Measurements from ENCODE around the gene HOXC6.

Gene HOXC6

DNA sequence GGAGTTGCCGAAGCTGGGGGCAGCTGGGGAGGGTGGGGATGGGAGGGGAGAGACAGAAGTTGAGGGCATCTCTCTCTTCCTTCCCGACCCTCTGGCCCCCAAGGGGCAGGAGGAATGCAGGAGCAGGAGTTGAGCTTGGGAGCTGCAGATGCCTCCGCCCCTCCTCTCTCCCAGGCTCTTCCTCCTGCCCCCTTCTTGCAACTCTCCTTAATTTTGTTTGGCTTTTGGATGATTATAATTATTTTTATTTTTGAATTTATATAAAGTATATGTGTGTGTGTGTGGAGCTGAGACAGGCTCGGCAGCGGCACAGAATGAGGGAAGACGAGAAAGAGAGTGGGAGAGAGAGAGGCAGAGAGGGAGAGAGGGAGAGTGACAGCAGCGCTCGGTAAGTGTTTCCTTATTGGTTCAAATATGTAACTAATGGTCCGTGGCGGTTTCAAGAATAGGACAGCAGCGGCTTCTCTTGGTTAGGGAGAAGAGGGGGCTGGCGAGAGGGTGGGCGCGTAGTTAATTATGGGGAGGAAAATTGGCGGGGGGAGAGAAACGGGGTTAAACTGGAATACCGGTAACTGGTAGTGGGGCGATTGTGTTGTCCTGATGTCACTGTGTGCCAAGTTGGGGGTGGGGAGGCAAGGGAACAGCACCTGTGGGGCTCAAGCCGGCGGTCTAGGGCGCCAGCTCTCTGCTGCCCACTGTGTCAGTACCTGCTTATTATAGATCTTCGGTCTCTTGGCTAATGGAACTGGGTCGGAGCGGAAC lies 11.0 kb upstream of the HOXC6 start:
- no peak overlapping the region for H3K27ac ChIP-seq (ENCODE audit: low read depth in 2 of 2, low read length in 2 of 2)
- H3K9me3 ChIP-seq (ENCODE audit: control insufficient read depth in 2 of 2, low read length in 2 of 2): no peaks in the 10 kb centered on the region
- H3K4me3 ChIP-seq (ENCODE audit: low read length in 2 of 2): peak overlapping the region; percentile 38 to 64
- H3K4me1 ChIP-seq (ENCODE audit: control insufficient read depth in 2 of 2, insufficient read depth in 2 of 2, low read length in 2 of 2): peaks cover 0 to 2% of the 10 kb centered on the region in 2 donors
- H3K9ac ChIP-seq (ENCODE audit: low read depth in 1 of 2, low read length in 2 of 2): peak overlapping the region; percentile 2 to 6
- no peaks in the 10 kb centered on the region for H3K36me3 ChIP-seq (ENCODE audit: control insufficient read depth in 2 of 2, insufficient read depth in 2 of 2, low read length in 2 of 2)
- peaks cover 75 to 85% of the 10 kb centered on the region in 2 donors for H3K27me3 ChIP-seq (ENCODE audit: control insufficient read depth in 2 of 2, insufficient read depth in 2 of 2, low read length in 2 of 2)

DNA sequence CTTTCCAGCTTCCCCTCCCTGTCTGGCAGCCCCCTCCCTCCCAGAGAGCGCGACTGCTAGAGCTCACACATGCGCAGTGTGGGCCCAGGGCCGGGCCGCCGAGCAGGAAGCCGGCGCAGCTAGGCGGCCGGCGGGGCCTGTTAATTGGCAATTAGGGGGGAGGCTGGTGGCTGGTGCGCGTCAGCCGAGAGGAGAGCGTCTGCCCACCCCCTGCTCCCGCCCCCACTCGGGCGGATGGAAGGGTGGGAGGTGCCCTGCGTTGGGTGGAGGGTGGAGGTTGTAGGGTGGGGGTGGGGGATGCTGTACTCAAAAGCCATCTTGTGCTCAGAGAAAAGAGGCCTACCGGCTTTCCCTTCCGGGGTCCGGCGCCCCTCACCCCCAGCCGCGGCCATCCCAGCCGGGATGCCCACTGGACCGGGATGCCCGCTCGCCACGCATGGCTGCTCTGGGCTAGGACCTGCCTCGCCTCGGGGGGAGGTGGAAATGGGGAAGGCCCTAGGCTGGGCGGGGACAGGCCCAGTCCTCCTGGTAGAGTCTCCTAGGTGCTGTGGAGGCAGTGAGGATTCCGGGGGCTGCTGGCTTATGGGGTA lies 10.3 kb upstream of the HOXC6 start:
- Histone ChIP-seq H3K9ac (ENCODE audit: low read depth in 1 of 2, low read length in 2 of 2) (peak overlapping the region; percentile 6 to 23), H3K27ac (ENCODE audit: low read depth in 2 of 2, low read length in 2 of 2) (no peak overlapping the region), H3K36me3 (ENCODE audit: control insufficient read depth in 2 of 2, insufficient read depth in 2 of 2, low read length in 2 of 2) (no peaks in the 10 kb centered on the region), H3K4me1 (ENCODE audit: control insufficient read depth in 2 of 2, insufficient read depth in 2 of 2, low read length in 2 of 2) (peaks cover 0 to 2% of the 10 kb centered on the region in 2 donors), H3K9me3 (ENCODE audit: control insufficient read depth in 2 of 2, low read length in 2 of 2) (no peaks in the 10 kb centered on the region), H3K27me3 (ENCODE audit: control insufficient read depth in 2 of 2, insufficient read depth in 2 of 2, low read length in 2 of 2) (peaks cover 74 to 83% of the 10 kb centered on the region in 2 donors), H3K4me3 (ENCODE audit: low read length in 2 of 2) (peak overlapping the region; percentile 38 to 64)

DNA sequence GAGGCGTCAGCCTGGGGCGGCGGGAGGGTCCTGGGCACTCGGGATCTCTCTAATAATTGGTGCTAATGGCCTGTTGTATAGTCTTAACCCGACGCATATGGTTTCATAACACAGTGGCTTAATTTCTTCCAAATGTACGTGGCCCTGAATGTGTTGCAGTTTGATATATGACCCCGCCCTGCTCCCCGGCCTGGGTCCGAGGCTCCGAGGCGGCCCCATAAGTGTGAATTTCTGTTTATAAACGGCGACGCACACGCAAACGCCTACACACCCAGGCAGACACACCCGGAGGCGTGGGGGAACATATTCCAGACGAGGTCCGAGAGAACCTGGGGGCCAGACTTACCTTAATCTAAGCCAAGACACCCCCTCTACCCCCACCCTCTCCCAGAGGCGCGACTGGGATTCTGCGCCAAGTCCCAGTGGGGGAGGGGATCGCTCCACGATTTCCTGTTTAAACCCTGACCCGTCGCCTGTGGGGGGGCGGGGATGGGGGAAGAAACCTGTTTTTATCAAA lies 9.7 kb upstream of the HOXC6 start:
- peak overlapping the region in 1 of 2 donors; percentile 23 for H3K9ac ChIP-seq (ENCODE audit: low read depth in 1 of 2, low read length in 2 of 2)
- H3K4me1 ChIP-seq (ENCODE audit: control insufficient read depth in 2 of 2, insufficient read depth in 2 of 2, low read length in 2 of 2): peaks cover 0 to 2% of the 10 kb centered on the region in 2 donors
- no peak overlapping the region for H3K27ac ChIP-seq (ENCODE audit: low read depth in 2 of 2, low read length in 2 of 2)
- H3K36me3 ChIP-seq (ENCODE audit: control insufficient read depth in 2 of 2, insufficient read depth in 2 of 2, low read length in 2 of 2): no peaks in the 10 kb centered on the region
- H3K9me3 ChIP-seq (ENCODE audit: control insufficient read depth in 2 of 2, low read length in 2 of 2): no peaks in the 10 kb centered on the region
- H3K4me3 ChIP-seq (ENCODE audit: low read length in 2 of 2): peak overlapping the region; percentile 21 to 26
- H3K27me3 ChIP-seq (ENCODE audit: control insufficient read depth in 2 of 2, insufficient read depth in 2 of 2, low read length in 2 of 2): peaks cover 74 to 83% of the 10 kb centered on the region in 2 donors

GRCh38 chr12:54019091-54019811 lies 9.0 kb upstream of the HOXC6 start:
- Histone ChIP-seq H3K9me3 (ENCODE audit: control insufficient read depth in 2 of 2, low read length in 2 of 2) (no peaks in the 10 kb centered on the region), H3K4me3 (ENCODE audit: low read length in 2 of 2) (no peak overlapping the region), H3K27me3 (ENCODE audit: control insufficient read depth in 2 of 2, insufficient read depth in 2 of 2, low read length in 2 of 2) (peaks cover 76 to 84% of the 10 kb centered on the region in 2 donors), H3K36me3 (ENCODE audit: control insufficient read depth in 2 of 2, insufficient read depth in 2 of 2, low read length in 2 of 2) (no peaks in the 10 kb centered on the region), H3K9ac (ENCODE audit: low read depth in 1 of 2, low read length in 2 of 2) (no peak overlapping the region), H3K27ac (ENCODE audit: low read depth in 2 of 2, low read length in 2 of 2) (no peak overlapping the region), H3K4me1 (ENCODE audit: control insufficient read depth in 2 of 2, insufficient read depth in 2 of 2, low read length in 2 of 2) (peaks cover 0 to 2% of the 10 kb centered on the region in 2 donors)

- H3K27ac ChIP-seq (ENCODE audit: low read depth in 2 of 2, low read length in 2 of 2): no peak overlapping the region
- H3K27me3 ChIP-seq (ENCODE audit: control insufficient read depth in 2 of 2, insufficient read depth in 2 of 2, low read length in 2 of 2): peaks cover 77 to 84% of the 10 kb centered on the region in 2 donors
These were observed 8.2 kb upstream of the HOXC6 start for GRCh38 chr12:54019924-54020590.

DNA sequence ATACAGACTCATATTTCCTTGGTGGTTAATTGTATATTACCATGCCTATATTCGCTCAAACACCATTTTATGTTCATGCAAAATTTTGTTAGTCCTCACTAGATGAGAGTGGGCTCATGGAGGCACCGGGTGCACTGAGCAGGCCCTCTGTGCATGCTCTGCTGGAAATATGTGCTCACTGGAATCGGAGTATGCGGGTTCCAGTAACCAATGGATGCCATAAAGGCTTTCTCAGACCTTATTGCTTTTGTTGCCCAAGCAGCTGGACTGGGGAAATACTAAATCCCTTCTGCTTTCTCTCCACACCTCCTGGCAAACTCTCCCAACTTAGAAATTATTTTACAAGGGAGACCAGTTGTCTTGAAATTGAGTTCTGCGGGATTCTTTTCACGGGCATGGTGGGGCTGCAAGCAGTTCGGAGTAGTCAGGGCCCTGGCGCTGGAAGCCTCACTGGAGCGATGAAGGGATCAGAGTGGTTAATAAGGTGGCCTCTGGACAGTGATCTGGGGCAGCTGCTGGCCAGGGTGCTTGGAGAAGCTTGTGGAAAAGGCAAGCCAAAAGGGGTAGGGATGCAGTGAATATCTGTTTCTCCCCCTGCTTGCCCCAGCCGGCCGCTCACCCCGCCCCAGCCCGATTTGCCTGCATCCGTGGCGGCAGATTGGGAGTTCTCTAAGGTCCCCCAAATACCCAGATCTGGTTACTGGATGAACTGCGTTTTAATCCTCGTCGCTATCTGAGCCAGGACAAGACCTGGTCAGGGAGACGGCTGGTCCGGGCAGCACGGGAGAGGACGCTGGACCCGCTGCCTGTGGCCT lies 7.4 kb upstream of the HOXC6 start:
- no peak overlapping the region for H3K27ac ChIP-seq (ENCODE audit: low read depth in 2 of 2, low read length in 2 of 2)
- H3K36me3 ChIP-seq (ENCODE audit: control insufficient read depth in 2 of 2, insufficient read depth in 2 of 2, low read length in 2 of 2): no peaks in the 10 kb centered on the region
- no peak overlapping the region for H3K4me3 ChIP-seq (ENCODE audit: low read length in 2 of 2)
- H3K9me3 ChIP-seq (ENCODE audit: control insufficient read depth in 2 of 2, low read length in 2 of 2): no peaks in the 10 kb centered on the region
- H3K27me3 ChIP-seq (ENCODE audit: control insufficient read depth in 2 of 2, insufficient read depth in 2 of 2, low read length in 2 of 2): peaks cover 77 to 83% of the 10 kb centered on the region in 2 donors
- peaks cover 0 to 2% of the 10 kb centered on the region in 2 donors for H3K4me1 ChIP-seq (ENCODE audit: control insufficient read depth in 2 of 2, insufficient read depth in 2 of 2, low read length in 2 of 2)
- no peak overlapping the region for H3K9ac ChIP-seq (ENCODE audit: low read depth in 1 of 2, low read length in 2 of 2)

More at GRCh38 chr12:54019924-54020590, 8.2 kb upstream of the HOXC6 start:
- Histone ChIP-seq H3K9me3 (ENCODE audit: control insufficient read depth in 2 of 2, low read length in 2 of 2) (no peaks in the 10 kb centered on the region), H3K4me1 (ENCODE audit: control insufficient read depth in 2 of 2, insufficient read depth in 2 of 2, low read length in 2 of 2) (peaks cover 0 to 2% of the 10 kb centered on the region in 2 donors), H3K4me3 (ENCODE audit: low read length in 2 of 2) (no peak overlapping the region), H3K36me3 (ENCODE audit: control insufficient read depth in 2 of 2, insufficient read depth in 2 of 2, low read length in 2 of 2) (no peaks in the 10 kb centered on the region), H3K9ac (ENCODE audit: low read depth in 1 of 2, low read length in 2 of 2) (no peak overlapping the region)

DNA sequence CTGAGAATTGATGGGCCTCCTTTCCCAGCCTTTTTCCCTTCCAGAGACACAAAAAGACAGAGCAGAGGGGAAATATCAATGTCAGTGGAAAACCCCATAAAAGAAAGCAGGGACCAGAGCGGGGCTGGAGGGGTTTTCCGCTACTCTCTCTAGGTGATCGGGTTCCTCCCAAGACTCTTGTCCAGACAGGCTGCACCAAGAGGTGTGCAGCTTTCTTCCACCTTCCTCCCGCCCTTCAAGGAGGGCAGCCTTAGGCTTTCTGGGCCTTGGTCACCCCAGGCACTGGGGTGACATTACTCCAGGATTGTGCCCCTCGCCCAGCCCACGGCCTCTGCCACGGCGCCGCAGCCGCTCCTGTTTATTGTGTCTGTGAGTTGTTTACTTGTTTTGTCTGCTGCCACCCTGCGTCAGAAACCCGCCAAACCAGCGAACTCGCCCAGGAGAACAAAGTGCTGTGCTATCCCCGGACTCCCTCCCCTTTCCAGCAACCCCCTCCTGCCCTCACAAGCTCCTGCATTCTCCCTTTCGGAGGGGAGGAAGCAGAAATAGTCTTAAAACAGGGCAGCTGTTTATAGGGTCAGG lies 6.7 kb upstream of the HOXC6 start:
- no peaks in the 10 kb centered on the region for H3K36me3 ChIP-seq (ENCODE audit: control insufficient read depth in 2 of 2, insufficient read depth in 2 of 2, low read length in 2 of 2)
- no peak overlapping the region for H3K27ac ChIP-seq (ENCODE audit: low read depth in 2 of 2, low read length in 2 of 2)
- H3K9ac ChIP-seq (ENCODE audit: low read depth in 1 of 2, low read length in 2 of 2): no peak overlapping the region
- H3K4me3 ChIP-seq (ENCODE audit: low read length in 2 of 2): no peak overlapping the region
- no peaks in the 10 kb centered on the region for H3K9me3 ChIP-seq (ENCODE audit: control insufficient read depth in 2 of 2, low read length in 2 of 2)
- peaks cover 76 to 84% of the 10 kb centered on the region in 2 donors for H3K27me3 ChIP-seq (ENCODE audit: control insufficient read depth in 2 of 2, insufficient read depth in 2 of 2, low read length in 2 of 2)
- peaks cover 0 to 4% of the 10 kb centered on the region in 2 donors for H3K4me1 ChIP-seq (ENCODE audit: control insufficient read depth in 2 of 2, insufficient read depth in 2 of 2, low read length in 2 of 2)

DNA sequence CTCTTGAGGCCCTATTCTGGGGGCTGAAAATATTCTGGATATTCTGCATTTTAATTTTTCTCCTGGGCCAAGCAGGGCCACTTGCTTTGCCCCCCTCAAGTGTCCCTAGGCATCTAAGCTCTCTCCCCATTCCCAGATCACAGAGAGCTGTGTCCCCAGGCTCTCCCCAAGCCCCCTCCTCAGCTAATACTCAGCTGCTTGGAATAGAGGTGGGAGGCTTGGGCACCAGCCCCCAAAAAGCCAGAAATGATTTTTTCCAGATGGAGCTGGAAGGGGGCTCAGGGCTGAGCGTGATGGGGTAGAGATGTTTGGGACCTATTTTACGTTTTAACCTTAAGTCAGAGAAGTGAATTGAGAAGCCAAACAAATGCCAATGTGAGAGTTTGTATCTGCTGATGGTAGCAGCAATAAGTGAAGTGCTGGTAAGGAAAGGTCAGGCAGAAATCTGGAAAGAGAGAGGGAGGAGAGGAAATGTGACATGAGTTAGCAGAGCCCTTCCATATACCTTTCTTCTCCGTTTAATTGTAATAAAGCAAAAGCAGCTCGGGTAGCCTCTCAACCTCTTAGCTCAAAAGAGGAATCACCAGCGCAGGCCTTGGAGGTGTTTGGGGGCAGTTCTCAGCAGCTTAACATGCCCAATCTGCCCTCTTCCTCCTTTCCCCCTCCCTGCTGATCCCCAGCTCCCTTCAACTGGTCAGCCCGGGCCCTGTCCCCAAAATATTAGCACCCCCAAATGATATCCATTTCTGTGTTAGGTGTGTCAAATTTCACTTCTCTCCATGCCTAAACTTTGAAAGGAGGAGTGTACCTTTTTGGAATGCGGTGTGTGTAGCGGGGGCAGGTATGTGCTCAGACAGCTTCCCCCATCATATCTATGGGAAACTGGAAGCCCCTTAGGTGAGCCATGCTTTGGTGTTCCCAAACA lies 5.0 kb upstream of the HOXC6 start:
- H3K27me3 ChIP-seq (ENCODE audit: control insufficient read depth in 2 of 2, insufficient read depth in 2 of 2, low read length in 2 of 2): peaks cover 80 to 89% of the 10 kb centered on the region in 2 donors
- H3K9ac ChIP-seq (ENCODE audit: low read depth in 1 of 2, low read length in 2 of 2): no peak overlapping the region
- H3K9me3 ChIP-seq (ENCODE audit: control insufficient read depth in 2 of 2, low read length in 2 of 2): no peaks in the 10 kb centered on the region
- no peaks in the 10 kb centered on the region for H3K36me3 ChIP-seq (ENCODE audit: control insufficient read depth in 2 of 2, insufficient read depth in 2 of 2, low read length in 2 of 2)
- no peak overlapping the region for H3K4me3 ChIP-seq (ENCODE audit: low read length in 2 of 2)
- H3K27ac ChIP-seq (ENCODE audit: low read depth in 2 of 2, low read length in 2 of 2): no peak overlapping the region
- peaks cover under 1 to 2% of the 10 kb centered on the region in 2 donors for H3K4me1 ChIP-seq (ENCODE audit: control insufficient read depth in 2 of 2, insufficient read depth in 2 of 2, low read length in 2 of 2)

All from mucosa of rectum (tissue), 2 donors.